GM12878 (cell line): ENCODE data around the gene IGF2BP1. TPM values are rescaled to one million over a fixed set of nuclear protein-coding genes. Genes with fewer than 3 reads are reported as not detected.

Experiments used
- ATAC-seq: fragments of 200-7000 bp; cut with Tn5 transposase; 3 replicates; pipeline ENCODE4 v1.9.1; 2020; ENCODE audit warnings: mild to moderate bottlenecking, moderate library complexity
- BruUV-seq: library from RNA; stranded (reverse); fragments of 400-500 nt; replicated peaks from 2 replicates; lab custom pipeline; 2021; lab: Mats Ljungman, UMichigan
- CTCF ChIA-PET: fragments of 300-600 bp; sonication (Branson Sonifier 250); formaldehyde crosslinking; extraction: SDS; loops from one replicate; lab custom pipeline; 2021; ENCODE audit warnings: inconsistent platforms; lab: Yijun Ruan, JAX
- POLR2A ChIA-PET: fragments of 350-600 bp; formaldehyde crosslinking; extraction: SDS; loops from one replicate; lab custom pipeline; 2021; ENCODE audit warnings: inconsistent platforms; lab: Charles Lee
- RAD21 ChIA-PET: fragments of 300-600 bp; sonication (Branson Sonifier 250); formaldehyde crosslinking; loops from one replicate; lab custom pipeline; 2023; ENCODE audit warnings: antibody characterized with exemption; ENCODE audit not compliant: unreplicated experiment; lab: Charles Lee
- SMC1A ChIA-PET: fragments of 300-600 bp; sonication (Branson Sonifier 250); formaldehyde crosslinking; loops from one replicate; lab custom pipeline; 2023; ENCODE audit not compliant: unreplicated experiment, uncharacterized antibody; lab: Charles Lee
- DNase-seq: peaks from one replicate; pipeline ENCODE4 v3.0.0-alpha.2; 2011; ENCODE audit warnings: low read depth, low spot score
- FAIRE-seq: peaks from 3 replicates; lab custom pipeline; 2011; peaks lifted over from hg19 to GRCh38; lab: Jason Lieb, UNC
- H2AFZ ChIP-seq: 2 replicates; pipeline ENCODE4 v1.6.0; 2011; ENCODE audit warnings: low read depth, low read length, control low read depth; ENCODE audit not compliant: control insufficient read depth
- H3K27ac ChIP-seq: 2 replicates; pipeline ENCODE4 v1.5.1; 2011; ENCODE audit warnings: control low read depth; ENCODE audit not compliant: control insufficient read depth, insufficient read depth
- H3K27me3 ChIP-seq, 2 experiments: replicated peaks in 1 of 2; 2 replicates each; pipeline versions ENCODE4 v1.6.0 to v1.6.1; 2011; ENCODE audit warnings: low read length in 1 of 2; ENCODE audit not compliant: control insufficient read depth in 2 of 2, insufficient read depth in 2 of 2
- H3K36me3 ChIP-seq, 2 experiments: 2 replicates each; pipeline ENCODE4 v1.5.1; 2011; ENCODE audit warnings: low read length in 1 of 2; ENCODE audit not compliant: control insufficient read depth in 2 of 2, insufficient read depth in 2 of 2
- H3K4me1 ChIP-seq: 2 replicates; pipeline ENCODE4 v1.6.1; 2011; ENCODE audit warnings: mild to moderate bottlenecking, low read length, moderate library complexity, mixed read lengths; ENCODE audit not compliant: control insufficient read depth, insufficient read depth
- H3K4me2 ChIP-seq: 2 replicates; pipeline ENCODE4 v1.6.0; 2011; ENCODE audit warnings: control low read depth; ENCODE audit not compliant: control insufficient read depth, insufficient read depth
- H3K4me3 ChIP-seq: fragments of 200-600 bp; sonication (generic); 2 replicates; pipeline ENCODE4 v1.5.1; 2016
- H3K79me2 ChIP-seq: 2 replicates; pipeline ENCODE4 v1.6.0; 2011; ENCODE audit warnings: low read length; ENCODE audit not compliant: control insufficient read depth, insufficient read depth
- H3K9ac ChIP-seq: 2 replicates; pipeline ENCODE4 v1.8.0; 2011; ENCODE audit warnings: low read length, control low read depth, mixed read lengths; ENCODE audit not compliant: control insufficient read depth, insufficient read depth
- H3K9me3 ChIP-seq: replicated peaks from 3 replicates; pipeline ENCODE4 v1.5.1; 2011; ENCODE audit warnings: mild to moderate bottlenecking, low read length; ENCODE audit not compliant: control insufficient read depth, insufficient read depth
- H4K20me1 ChIP-seq: 2 replicates; pipeline ENCODE4 v1.6.0; 2011; ENCODE audit not compliant: control insufficient read depth, insufficient read depth
- BHLHE40 ChIP-seq, 2 experiments: fragments of 450-650 bp in 1 of 2; IDR thresholded peaks; 2 replicates each; pipeline ENCODE4 v1.6.1; 2011 to 2017; ENCODE audit warnings: low read depth in 2 of 2, borderline replicate concordance in 1 of 2, improper control_type of control experiment in 1 of 2, low read length in 1 of 2, mild to moderate bottlenecking in 1 of 2
- BMI1 ChIP-seq: fragments of 450-650 bp; IDR thresholded peaks from 2 replicates; pipeline ENCODE4 v1.6.1; 2016; ENCODE audit warnings: mild to moderate bottlenecking, moderate library complexity, borderline replicate concordance
- CBX3 ChIP-seq: fragments of 200-600 bp; sonication (generic); IDR thresholded peaks from 2 replicates; pipeline ENCODE4 v1.6.1; 2016; ENCODE audit warnings: low read depth, borderline replicate concordance
- DPF2 ChIP-seq: fragments of 450-650 bp; IDR thresholded peaks from 2 replicates; pipeline ENCODE4 v1.6.1; 2017; ENCODE audit warnings: mild to moderate bottlenecking
- NFXL1 ChIP-seq: fragments of 450-650 bp; IDR thresholded peaks from 2 replicates; pipeline ENCODE4 v1.6.1; 2017; ENCODE audit warnings: antibody characterized with exemption, mild to moderate bottlenecking, borderline replicate concordance
- RB1 ChIP-seq: fragments of 450-650 bp; formaldehyde crosslinking; IDR thresholded peaks from 2 replicates; pipeline ENCODE4 v1.6.1; 2017; ENCODE audit warnings: mild to moderate bottlenecking, borderline replicate concordance
- RUNX3 ChIP-seq: IDR thresholded peaks from 2 replicates; pipeline ENCODE4 v1.6.1; 2012; ENCODE audit warnings: low read length, inconsistent platforms
- SMAD1 ChIP-seq: fragments of 450-650 bp; IDR thresholded peaks from 2 replicates; pipeline ENCODE4 v1.6.1; 2018; ENCODE audit warnings: mild to moderate bottlenecking, low read depth; ENCODE audit not compliant: partially characterized antibody
- SP1 ChIP-seq: IDR thresholded peaks from one replicate; pipeline ENCODE4 v1.6.1; 2011; ENCODE audit warnings: low read depth, low read length
- SREBF2 ChIP-seq: IDR thresholded peaks from 2 replicates; pipeline ENCODE4 v1.6.1; 2012; ENCODE audit warnings: mild to moderate bottlenecking, low read length
- YBX1 ChIP-seq: fragments of 450-650 bp; IDR thresholded peaks from 2 replicates; pipeline ENCODE4 v1.6.1; 2016; ENCODE audit warnings: antibody characterized with exemption
- ZNF24 ChIP-seq: fragments of 450-650 bp; IDR thresholded peaks from 2 replicates; pipeline ENCODE4 v1.6.1; 2017; ENCODE audit warnings: antibody characterized with exemption, mild to moderate bottlenecking
- WGBS: methylation state at CpG from one replicate; pipeline ENCODE4 v1.1.6; 2016; ENCODE audit warnings: low lambda C conversion rate; ENCODE audit not compliant: insufficient replicate concordance, insufficient coverage; ENCODE audit errors: missing lambda C conversion rate; 5-methylcytosine and 5-hydroxymethylcytosine counted together
- in situ Hi-C: fragments of 300-500 bp; cut with MboI; formaldehyde crosslinking; loops from 9 replicates; pipeline ENCODE4 v1.14.3; 2018; ENCODE audit warnings: mixed read lengths
- intact Hi-C: fragments of 100-400 bp; cut with micrococcal nuclease; formaldehyde crosslinking; loops from one replicate; pipeline ENCODE4 v1.14.2; 2022; ENCODE audit not compliant: unreplicated experiment
- polyA plus RNA-seq, 11 experiments: library from polyadenylated mRNA; depleted of rRNA in 4 of 11; unstranded in 6 of 11; stranded (reverse) in 5 of 11; fragments of >200 nt; fragmentation: Nextera tagmentation in 4 of 11; fragmentation: Illumina TruSeq in 1 of 11; extraction: Ambion mirVana in 4 of 11; extraction: Trizol in 1 of 11; gene quantifications; 1 replicate in 1 of 11; 2 replicates in 10 of 11; pipeline versions ENCODE4 v1.2.1 to v1.2.3, GENCODE V29; 2011 to 2016; ENCODE audit warnings: inconsistent platforms in 2 of 11, missing spikeins in 2 of 11, low read depth in 1 of 11
- total RNA-seq, 4 experiments: library from RNA; depleted of rRNA in 3 of 4; stranded (reverse); fragments of >200 nt in 3 of 4; fragmentation: Illumina TruSeq in 1 of 4; extraction: Trizol in 1 of 4; gene quantifications; 2 replicates each; pipeline versions ENCODE4 v1.2.1 to v1.2.3, GENCODE V29; 2013 to 2021
- TF ChIP-seq, protein P1 (sequence below): fragments of 450-650 bp; conservative IDR thresholded peaks from 2 replicates; pipeline ENCODE4 v1.6.1; 2017; ENCODE audit warnings: mild to moderate bottlenecking, moderate library complexity
- TF ChIP-seq, protein P2 (sequence below): fragments of 450-650 bp; IDR thresholded peaks from 2 replicates; pipeline ENCODE4 v1.6.1; 2017; ENCODE audit warnings: antibody characterized with exemption, mild to moderate bottlenecking, moderate library complexity

Gene IGF2BP1
- total and polyA plus RNA-seq, 10 of the 15 experiments (the other 5 are each of a cell fraction or from before 2014, with no cell fraction given) = 0.04 to 2.4 (median 0.13) TPM; not detected in 1

DNA sequence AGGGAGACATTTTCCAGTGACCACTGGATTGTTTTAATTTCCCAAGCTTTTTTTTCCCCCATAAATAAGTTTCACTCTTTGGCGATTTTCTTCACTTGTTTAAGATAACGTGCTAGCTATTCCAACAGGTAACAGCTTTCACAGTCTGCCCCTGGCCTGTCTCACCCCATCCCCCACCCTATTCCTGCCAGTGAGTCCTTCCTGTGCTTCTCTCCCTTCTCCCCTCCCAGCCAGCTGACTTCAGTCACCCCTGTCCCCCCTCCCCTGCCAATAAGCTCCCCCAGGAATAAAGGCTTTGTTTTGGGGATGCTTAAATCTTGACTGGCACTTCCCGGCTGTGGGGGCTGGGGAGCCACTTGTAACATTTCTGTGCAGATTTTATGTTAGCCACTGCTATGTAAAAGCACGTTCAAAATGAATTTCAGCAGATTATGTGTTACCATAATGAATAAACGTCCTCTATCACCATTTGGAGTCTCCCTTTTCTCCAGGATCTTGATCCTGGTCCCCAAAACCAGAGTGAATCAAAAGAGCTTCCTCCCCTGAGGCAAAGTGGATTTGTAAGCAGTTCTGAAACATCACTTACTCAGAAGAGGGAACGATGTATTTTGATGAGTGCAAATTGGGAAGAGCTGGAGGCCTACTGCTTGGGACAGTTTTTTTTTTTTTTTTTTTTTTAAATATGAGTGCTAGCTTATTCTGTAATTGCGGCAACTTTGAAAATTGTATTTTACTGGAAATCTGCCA, 58.2 kb downstream of the IGF2BP1 start:
- no peaks in the 10 kb centered on the region for H3K36me3 ChIP-seq
- H3K4me3 ChIP-seq = no peak overlapping the region
- FAIRE-seq (no peak), ATAC-seq (no peak), DNase-seq (no peak)
- intact Hi-C loops (no loop called here), in situ Hi-C loops (no loop called here)
- no peak for TF ChIP-seq SP1
- no peak for TF ChIP-seq CBX3
- TF ChIP-seq ZNF24 = no peak
- no peak for TF ChIP-seq RB1
- TF ChIP-seq BMI1 = no peak
- no peak for TF ChIP-seq YBX1
- no peak for TF ChIP-seq DPF2
- TF ChIP-seq BHLHE40 (IDR thresholded peaks at IDR 0.05; ENCODE audit: borderline replicate concordance in 1 of 2, low read depth in 2 of 2, low read length in 1 of 2) = no peak
- no peak for TF ChIP-seq SREBF2
- TF ChIP-seq, protein P1, sequence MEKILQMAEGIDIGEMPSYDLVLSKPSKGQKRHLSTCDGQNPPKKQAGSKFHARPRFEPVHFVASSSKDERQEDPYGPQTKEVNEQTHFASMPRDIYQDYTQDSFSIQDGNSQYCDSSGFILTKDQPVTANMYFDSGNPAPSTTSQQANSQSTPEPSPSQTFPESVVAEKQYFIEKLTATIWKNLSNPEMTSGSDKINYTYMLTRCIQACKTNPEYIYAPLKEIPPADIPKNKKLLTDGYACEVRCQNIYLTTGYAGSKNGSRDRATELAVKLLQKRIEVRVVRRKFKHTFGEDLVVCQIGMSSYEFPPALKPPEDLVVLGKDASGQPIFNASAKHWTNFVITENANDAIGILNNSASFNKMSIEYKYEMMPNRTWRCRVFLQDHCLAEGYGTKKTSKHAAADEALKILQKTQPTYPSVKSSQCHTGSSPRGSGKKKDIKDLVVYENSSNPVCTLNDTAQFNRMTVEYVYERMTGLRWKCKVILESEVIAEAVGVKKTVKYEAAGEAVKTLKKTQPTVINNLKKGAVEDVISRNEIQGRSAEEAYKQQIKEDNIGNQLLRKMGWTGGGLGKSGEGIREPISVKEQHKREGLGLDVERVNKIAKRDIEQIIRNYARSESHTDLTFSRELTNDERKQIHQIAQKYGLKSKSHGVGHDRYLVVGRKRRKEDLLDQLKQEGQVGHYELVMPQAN = no peak
- TF ChIP-seq, protein P2, sequence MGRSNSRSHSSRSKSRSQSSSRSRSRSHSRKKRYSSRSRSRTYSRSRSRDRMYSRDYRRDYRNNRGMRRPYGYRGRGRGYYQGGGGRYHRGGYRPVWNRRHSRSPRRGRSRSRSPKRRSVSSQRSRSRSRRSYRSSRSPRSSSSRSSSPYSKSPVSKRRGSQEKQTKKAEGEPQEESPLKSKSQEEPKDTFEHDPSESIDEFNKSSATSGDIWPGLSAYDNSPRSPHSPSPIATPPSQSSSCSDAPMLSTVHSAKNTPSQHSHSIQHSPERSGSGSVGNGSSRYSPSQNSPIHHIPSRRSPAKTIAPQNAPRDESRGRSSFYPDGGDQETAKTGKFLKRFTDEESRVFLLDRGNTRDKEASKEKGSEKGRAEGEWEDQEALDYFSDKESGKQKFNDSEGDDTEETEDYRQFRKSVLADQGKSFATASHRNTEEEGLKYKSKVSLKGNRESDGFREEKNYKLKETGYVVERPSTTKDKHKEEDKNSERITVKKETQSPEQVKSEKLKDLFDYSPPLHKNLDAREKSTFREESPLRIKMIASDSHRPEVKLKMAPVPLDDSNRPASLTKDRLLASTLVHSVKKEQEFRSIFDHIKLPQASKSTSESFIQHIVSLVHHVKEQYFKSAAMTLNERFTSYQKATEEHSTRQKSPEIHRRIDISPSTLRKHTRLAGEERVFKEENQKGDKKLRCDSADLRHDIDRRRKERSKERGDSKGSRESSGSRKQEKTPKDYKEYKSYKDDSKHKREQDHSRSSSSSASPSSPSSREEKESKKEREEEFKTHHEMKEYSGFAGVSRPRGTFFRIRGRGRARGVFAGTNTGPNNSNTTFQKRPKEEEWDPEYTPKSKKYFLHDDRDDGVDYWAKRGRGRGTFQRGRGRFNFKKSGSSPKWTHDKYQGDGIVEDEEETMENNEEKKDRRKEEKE = no peak
- no peak for TF ChIP-seq NFXL1
- TF ChIP-seq RUNX3 = no peak
- no peak for TF ChIP-seq SMAD1
- ChIA-PET POLR2A (interaction anchor here (0.5 to 0.7 kb wide), 3 partner anchors 98 to 298 kb away, joined by 3 to 4 read pairs (median 3); no protein-coding TSS in a partner anchor), SMC1A (interaction anchor here (0.6 to 1.4 kb wide), 5 partner anchors 45 to 242 kb away, joined by 3 to 7 read pairs (median 3); no protein-coding TSS in a partner anchor), RAD21 (interaction anchor here (0.6 to 0.7 kb wide), 3 partner anchors 12 to 212 kb away, joined by 3 read pairs; no protein-coding TSS in a partner anchor), CTCF (interaction anchor here (1.4 kb wide), 1 partner anchor 331 kb away, joined by 3 read pairs; no protein-coding TSS in a partner anchor)
- no peak overlapping the region for H2AFZ ChIP-seq
- no peak overlapping the region for H3K27ac ChIP-seq
- H4K20me1 ChIP-seq = no peaks in the 10 kb centered on the region
- no peaks in the 10 kb centered on the region for H3K4me1 ChIP-seq
- 25% methylated on average over 7 of the region's 7 CpGs for WGBS
- no peaks in the 10 kb centered on the region; a peak in 1 of 4 replicates for H3K27me3 ChIP-seq
- no TSS peak for BruUV-seq
- H3K9ac ChIP-seq = no peak overlapping the region
- H3K4me2 ChIP-seq = no peak overlapping the region
- H3K79me2 ChIP-seq = no peaks in the 10 kb centered on the region
- H3K9me3 ChIP-seq = no peaks in the 10 kb centered on the region
